Measurements from ENCODE around the gene HEXIM1.

DNA sequence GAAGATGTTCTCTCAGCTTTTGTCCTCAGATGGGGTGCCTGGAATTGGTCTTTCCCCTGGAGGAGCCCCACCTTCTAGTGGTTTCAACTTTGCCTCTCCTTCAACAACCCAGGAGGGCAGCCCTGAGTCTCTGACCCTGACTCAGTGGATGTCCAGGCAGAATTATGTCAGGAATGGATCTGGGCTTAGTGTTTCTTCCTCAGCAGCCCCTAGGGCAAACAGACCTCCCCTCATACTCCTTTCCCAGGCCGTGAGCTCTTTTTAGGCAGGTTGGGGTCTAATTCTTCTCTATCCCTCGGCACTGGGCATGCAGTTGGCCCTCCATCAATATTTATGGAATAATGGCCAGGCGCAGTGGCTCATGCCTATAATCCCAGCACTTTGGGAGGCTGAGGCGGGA lies 53.2 kb downstream of the HEXIM1 start:
- TF ChIP-seq, protein P1, sequence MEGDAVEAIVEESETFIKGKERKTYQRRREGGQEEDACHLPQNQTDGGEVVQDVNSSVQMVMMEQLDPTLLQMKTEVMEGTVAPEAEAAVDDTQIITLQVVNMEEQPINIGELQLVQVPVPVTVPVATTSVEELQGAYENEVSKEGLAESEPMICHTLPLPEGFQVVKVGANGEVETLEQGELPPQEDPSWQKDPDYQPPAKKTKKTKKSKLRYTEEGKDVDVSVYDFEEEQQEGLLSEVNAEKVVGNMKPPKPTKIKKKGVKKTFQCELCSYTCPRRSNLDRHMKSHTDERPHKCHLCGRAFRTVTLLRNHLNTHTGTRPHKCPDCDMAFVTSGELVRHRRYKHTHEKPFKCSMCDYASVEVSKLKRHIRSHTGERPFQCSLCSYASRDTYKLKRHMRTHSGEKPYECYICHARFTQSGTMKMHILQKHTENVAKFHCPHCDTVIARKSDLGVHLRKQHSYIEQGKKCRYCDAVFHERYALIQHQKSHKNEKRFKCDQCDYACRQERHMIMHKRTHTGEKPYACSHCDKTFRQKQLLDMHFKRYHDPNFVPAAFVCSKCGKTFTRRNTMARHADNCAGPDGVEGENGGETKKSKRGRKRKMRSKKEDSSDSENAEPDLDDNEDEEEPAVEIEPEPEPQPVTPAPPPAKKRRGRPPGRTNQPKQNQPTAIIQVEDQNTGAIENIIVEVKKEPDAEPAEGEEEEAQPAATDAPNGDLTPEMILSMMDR (IDR thresholded peaks at IDR 0.05), result no peak
- TF ChIP-seq EP300 (IDR thresholded peaks at IDR 0.05), result no peak
- no peak for TF ChIP-seq POLR2A (IDR thresholded peaks at IDR 0.05)
- TF ChIP-seq POLR2AphosphoS5 (IDR thresholded peaks at IDR 0.05), result no peak

Measured in gastroesophageal sphincter (tissue), 3 donors.